Trophoblast cell (in vitro differentiated cells and primary cell): ENCODE results near the gene ACIN1.

Experiments used
- DNase-seq, 2 donors: peaks; one replicate each; pipeline ENCODE4 v3.0.0-alpha.2; 2016
- H2AFZ ChIP-seq: 2 replicates; pipeline ENCODE4 v1.6.1; 2013; ENCODE audit warnings: low read length, moderate library complexity, mild to moderate bottlenecking; ENCODE audit not compliant: insufficient read depth, poor library complexity
- H2AK5ac ChIP-seq: 2 replicates; pipeline ENCODE4 v1.6.1; 2013; ENCODE audit warnings: mild to moderate bottlenecking, low read length
- H2BK120ac ChIP-seq: 2 replicates; pipeline ENCODE4 v1.6.1; 2013; ENCODE audit warnings: low read length, mild to moderate bottlenecking, moderate library complexity; ENCODE audit not compliant: insufficient read depth, poor library complexity
- H2BK12ac ChIP-seq: 2 replicates; pipeline ENCODE4 v1.6.1; 2013; ENCODE audit warnings: mild to moderate bottlenecking, low read length, moderate library complexity
- H2BK5ac ChIP-seq: 2 replicates; pipeline ENCODE4 v1.6.1; 2013; ENCODE audit warnings: low read length, low read depth, moderate library complexity, mild to moderate bottlenecking; ENCODE audit not compliant: poor library complexity
- H3K14ac ChIP-seq: 2 replicates; pipeline ENCODE4 v1.6.1; 2013; ENCODE audit warnings: mild to moderate bottlenecking, low read length
- H3K18ac ChIP-seq: 2 replicates; pipeline ENCODE4 v1.6.1; 2013; ENCODE audit warnings: mild to moderate bottlenecking, low read length
- H3K23ac ChIP-seq: 2 replicates; pipeline ENCODE4 v1.6.1; 2013; ENCODE audit warnings: low read length
- H3K27ac ChIP-seq: 2 replicates; pipeline ENCODE4 v1.5.1; 2013; ENCODE audit warnings: low read depth, mild to moderate bottlenecking, inconsistent platforms, low read length, moderate library complexity
- H3K27me3 ChIP-seq: 2 replicates; pipeline ENCODE4 v1.6.1; 2013; ENCODE audit warnings: inconsistent platforms, mild to moderate bottlenecking, low read length, moderate library complexity; ENCODE audit not compliant: insufficient read depth
- H3K36me3 ChIP-seq, 2 experiments: 1 replicate in 1 of 2; 2 replicates in 1 of 2; pipeline ENCODE4 v1.6.1; 2013; ENCODE audit warnings: low read length in 2 of 2, mild to moderate bottlenecking in 2 of 2, moderate library complexity in 1 of 2; ENCODE audit not compliant: insufficient read depth in 2 of 2, control insufficient read depth in 1 of 2
- H3K4ac ChIP-seq: 2 replicates; pipeline ENCODE4 v1.6.1; 2013; ENCODE audit warnings: low read depth, mild to moderate bottlenecking, low read length, moderate library complexity
- H3K4me1 ChIP-seq, 2 experiments: 1 replicate in 1 of 2; 2 replicates in 1 of 2; pipeline ENCODE4 v1.6.1; 2013; ENCODE audit warnings: low read length in 2 of 2, mild to moderate bottlenecking in 2 of 2, moderate library complexity in 1 of 2; ENCODE audit not compliant: insufficient read depth in 2 of 2, control insufficient read depth in 1 of 2
- H3K4me2 ChIP-seq: 2 replicates; pipeline ENCODE4 v1.6.1; 2013; ENCODE audit warnings: inconsistent platforms, mild to moderate bottlenecking, low read length, moderate library complexity
- H3K4me3 ChIP-seq: 2 replicates; pipeline ENCODE4 v1.5.1; 2013; ENCODE audit warnings: mild to moderate bottlenecking, low read depth, low read length, inconsistent platforms
- H3K79me1 ChIP-seq: one replicate; pipeline ENCODE4 v1.6.1; 2013; ENCODE audit warnings: low read length
- H3K79me2 ChIP-seq: 2 replicates; pipeline ENCODE4 v1.6.1; 2013; ENCODE audit warnings: low read length, mild to moderate bottlenecking; ENCODE audit not compliant: control insufficient read depth, insufficient read depth, poor library complexity
- H3K9ac ChIP-seq: 2 replicates; pipeline ENCODE4 v1.6.1; 2013; ENCODE audit warnings: mild to moderate bottlenecking, low read length
- H3K9me3 ChIP-seq: 2 replicates; pipeline ENCODE4 v1.6.1; 2013; ENCODE audit warnings: low read depth, mild to moderate bottlenecking, control low read depth, inconsistent platforms, low read length; ENCODE audit not compliant: insufficient read depth
- H4K12ac ChIP-seq: 2 replicates; pipeline ENCODE4 v1.6.1; 2013; ENCODE audit warnings: low read depth, mild to moderate bottlenecking, low read length, moderate library complexity
- H4K8ac ChIP-seq: 2 replicates; pipeline ENCODE4 v1.6.1; 2013; ENCODE audit warnings: low read depth, mild to moderate bottlenecking, low read length, moderate library complexity
- H4K91ac ChIP-seq: one replicate; pipeline ENCODE4 v1.6.1; 2013; ENCODE audit warnings: low read depth, mild to moderate bottlenecking, low read length, moderate library complexity
- whole genome bisulfite sequencing: extraction: QIAGEN DNeasy Blood & Tissue Kit; methylation state at CpG from one replicate; pipeline ENCODE4 v1.1.7; 2013; ENCODE audit warnings: missing lambda C conversion rate; ENCODE audit not compliant: insufficient read length, insufficient coverage; ENCODE audit errors: extremely low coverage; 5-methylcytosine and 5-hydroxymethylcytosine counted together

Gene ACIN1

DNA sequence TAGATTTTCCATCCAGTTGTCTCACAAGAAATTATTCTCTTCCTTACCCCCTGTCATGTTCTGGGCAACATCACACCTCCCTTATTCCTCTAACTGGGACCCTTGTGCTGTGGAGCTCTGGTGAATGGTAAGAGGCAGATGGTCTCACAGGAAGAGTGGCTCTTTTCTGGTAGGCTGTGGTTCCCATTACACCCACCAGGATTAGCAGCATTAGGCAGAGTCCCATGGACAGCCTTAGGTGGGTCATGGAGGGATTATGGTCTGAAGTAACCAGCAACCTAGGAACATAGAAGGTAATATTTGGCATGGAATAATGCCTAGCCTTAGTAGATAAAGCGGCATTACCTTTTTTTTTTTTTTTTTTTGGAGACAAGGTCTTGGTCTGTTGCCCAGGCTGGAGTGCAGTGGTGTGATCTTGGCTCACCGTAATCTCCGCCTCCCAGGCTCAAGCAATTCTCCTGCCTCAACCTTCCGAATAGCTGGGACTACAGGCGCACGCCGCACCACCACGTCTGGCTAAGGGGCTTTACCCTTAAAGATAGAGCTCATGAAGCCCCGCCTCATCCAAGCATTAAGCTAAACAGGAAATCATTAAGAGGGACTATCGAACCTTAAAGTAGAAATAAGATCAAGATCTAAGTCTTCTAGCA is 4.4 kb upstream of the ACIN1 start:
- no CpG with 5 or more reads among the region's 10 CpGs for WGBS
- Histone ChIP-seq H3K4me1 (peaks cover 3 to 7% of the 10 kb centered on the region in 2 experiments), H4K12ac (no peak overlapping the region), H3K27me3 (no peaks in the 10 kb centered on the region), H3K79me2 (peaks cover 11% of the 10 kb centered on the region), H2BK5ac (no peak overlapping the region), H3K79me1 (peaks cover 11% of the 10 kb centered on the region), H3K4me3 (no peak overlapping the region), H2BK12ac (no peak overlapping the region), H2AK5ac (no peak overlapping the region), H3K36me3 (peaks cover 3 to 9% of the 10 kb centered on the region in 2 experiments), H3K23ac (no peak overlapping the region), H2AFZ (no peak overlapping the region), H2BK120ac (no peak overlapping the region), H3K4me2 (no peak overlapping the region), H4K91ac (no peak overlapping the region), H3K27ac (no peak overlapping the region), H3K14ac (no peak overlapping the region), H3K4ac (no peak overlapping the region), H3K9ac (no peak overlapping the region), H3K18ac (no peak overlapping the region), H4K8ac (no peak overlapping the region), H3K9me3 (no peaks in the 10 kb centered on the region)
- DNase-seq, result no peak

DNA sequence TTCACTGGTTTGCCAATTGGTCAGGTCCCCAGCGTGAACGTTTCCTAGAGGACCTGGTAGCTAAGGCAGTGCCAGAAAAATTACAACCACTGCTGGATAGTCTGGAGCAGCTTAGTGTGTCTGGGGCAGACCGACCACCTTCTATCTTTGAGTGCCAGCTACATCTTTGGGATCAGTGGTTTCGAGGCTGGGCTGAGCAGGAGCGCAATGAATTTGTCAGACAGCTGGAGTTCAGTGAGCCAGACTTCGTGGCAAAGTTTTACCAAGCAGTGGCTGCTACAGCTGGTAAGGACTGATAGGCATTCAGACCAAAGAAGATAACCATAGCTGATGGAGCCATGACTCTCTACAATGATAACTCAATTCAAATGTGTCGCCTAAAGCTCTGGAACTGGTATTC is 2.9 kb upstream of the ACIN1 start:
- WGBS, result no CpG with 5 or more reads among the region's 7 CpGs
- no peak overlapping the region for H2AK5ac ChIP-seq
- no peak overlapping the region for H4K12ac ChIP-seq
- H3K27ac ChIP-seq, result no peak overlapping the region
- peaks cover 3 to 9% of the 10 kb centered on the region in 2 experiments for H3K36me3 ChIP-seq
- H4K91ac ChIP-seq, result no peak overlapping the region
- peaks cover 5 to 9% of the 10 kb centered on the region in 2 experiments for H3K4me1 ChIP-seq
- H3K79me2 ChIP-seq, result peaks cover 17% of the 10 kb centered on the region
- H2BK12ac ChIP-seq, result no peak overlapping the region
- no peak for DNase-seq
- no peak overlapping the region for H3K23ac ChIP-seq
- no peak overlapping the region for H3K4me2 ChIP-seq
- H2BK5ac ChIP-seq, result no peak overlapping the region
- H3K4me3 ChIP-seq, result no peak overlapping the region
- H2AFZ ChIP-seq, result no peak overlapping the region
- H3K79me1 ChIP-seq, result peaks cover 12% of the 10 kb centered on the region
- no peak overlapping the region for H4K8ac ChIP-seq
- H2BK120ac ChIP-seq, result no peak overlapping the region
- H3K9ac ChIP-seq, result no peak overlapping the region
- H3K18ac ChIP-seq, result peak overlapping the region; percentile 54
- H3K9me3 ChIP-seq, result no peaks in the 10 kb centered on the region
- H3K14ac ChIP-seq, result no peak overlapping the region
- no peaks in the 10 kb centered on the region for H3K27me3 ChIP-seq
- H3K4ac ChIP-seq, result no peak overlapping the region

- Histone ChIP-seq H3K4me2 (peak within 1 kb of the TSS; percentile 94), H3K79me1 (peaks cover 12% of the 10 kb centered on the region), H4K12ac (peak within 1 kb of the TSS; percentile 98), H2BK12ac (no peak within 1 kb of the TSS), H2BK5ac (peak within 1 kb of the TSS; percentile 98), H4K91ac (peak within 1 kb of the TSS; percentile 97), H3K4ac (peak within 1 kb of the TSS; percentile 99), H3K4me1 (peaks cover 5 to 9% of the 10 kb centered on the region in 2 experiments), H3K9me3 (no peaks in the 10 kb centered on the region), H3K18ac (peak within 1 kb of the TSS; percentile 100), H3K14ac (peak within 1 kb of the TSS; percentile 99), H3K27ac (peak within 1 kb of the TSS; percentile 99), H4K8ac (peak within 1 kb of the TSS; percentile 99), H2BK120ac (peak within 1 kb of the TSS; percentile 95), H3K27me3 (no peaks in the 10 kb centered on the region), H2AFZ (peak within 1 kb of the TSS; percentile 89), H2AK5ac (peak within 1 kb of the TSS; percentile 80), H3K23ac (no peak within 1 kb of the TSS), H3K4me3 (peak within 1 kb of the TSS; percentile 98), H3K36me3 (peaks cover 7 to 19% of the 10 kb centered on the region in 2 experiments), H3K9ac (peak within 1 kb of the TSS; percentile 100), H3K79me2 (peaks cover 17% of the 10 kb centered on the region)
- WGBS, result no CpG with 5 or more reads among the region's 46 CpGs
- DNase-seq, result peak; percentile 100
Observed at GRCh38 chr14:23095196-23096108, 516 bp upstream of the ACIN1 start, which contains the start of gene C14orf119. Gene C14orf119, plus strand, starts transcription at chr14:23095505. Its CDS starts 2,154 bp downstream, at chr14:23097659.

DNA sequence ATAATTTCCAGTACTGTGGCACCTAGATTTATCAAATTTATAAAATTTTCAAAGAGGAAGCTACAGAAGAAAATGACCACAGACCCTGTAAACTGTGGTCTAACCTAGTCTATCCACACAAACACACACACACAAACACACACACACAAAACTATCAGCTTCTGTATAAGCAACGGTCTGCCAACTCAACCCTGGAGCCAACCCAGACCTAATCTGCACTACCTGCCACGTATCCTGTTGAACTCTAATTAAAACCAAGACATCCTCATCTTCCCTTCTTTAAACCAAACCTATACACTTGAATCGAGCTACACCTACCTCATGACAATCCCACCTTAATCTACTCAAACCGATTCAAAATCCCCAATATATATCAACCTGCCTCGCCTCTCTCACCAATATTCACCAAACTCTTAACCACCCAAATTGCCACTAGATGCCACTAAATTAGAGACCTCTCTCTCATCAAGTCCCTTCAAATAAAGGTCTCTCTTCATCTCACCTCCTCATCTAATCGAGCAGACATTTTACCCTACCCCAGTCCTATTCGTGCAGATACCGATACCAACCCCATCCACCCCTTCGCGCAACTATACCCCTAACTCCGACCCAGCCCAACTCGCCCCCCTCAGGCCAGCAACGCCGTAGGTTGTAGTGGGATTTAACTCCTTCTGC is 808 bp downstream of the ACIN1 start:
- Histone ChIP-seq H4K8ac (peak overlapping the region; percentile 99), H3K4me2 (peak overlapping the region; percentile 94), H2AFZ (no peak overlapping the region), H3K27ac (peak overlapping the region; percentile 99), H3K79me2 (peaks cover 17% of the 10 kb centered on the region), H4K12ac (peak overlapping the region; percentile 98), H3K4me1 (peaks cover 5 to 9% of the 10 kb centered on the region in 2 experiments), H2BK5ac (peak overlapping the region; percentile 98), H4K91ac (no peak overlapping the region), H2BK120ac (no peak overlapping the region), H3K27me3 (no peaks in the 10 kb centered on the region), H3K4me3 (peak overlapping the region; percentile 98), H3K36me3 (peaks cover 14 to 30% of the 10 kb centered on the region in 2 experiments), H3K18ac (no peak overlapping the region), H3K14ac (peak overlapping the region; percentile 99), H3K4ac (peak overlapping the region; percentile 99), H3K23ac (no peak overlapping the region), H3K79me1 (peaks cover 12% of the 10 kb centered on the region), H2BK12ac (no peak overlapping the region), H2AK5ac (peak overlapping the region; percentile 15), H3K9me3 (no peaks in the 10 kb centered on the region), H3K9ac (peak overlapping the region; percentile 100)
- 100% methylated on average over 3 of the region's 14 CpGs for WGBS
- peak in 1 of 2 donors; percentile 5 for DNase-seq
